HL-60 (cell line): ENCODE data around the gene HOXD12.

ENCODE experiments used
- DNase-seq, 2 experiments: peaks; one replicate each; pipeline ENCODE4 v3.0.0-alpha.2; 2010 to 2020; ENCODE audit warnings: low read depth in 1 of 2, low spot score in 1 of 2
- H3K27ac ChIP-seq: fragments of 250-450 bp; sonication (Bioruptor Pico); replicated peaks from 2 replicates; pipeline ENCODE4 v1.5.1; 2020; ENCODE audit warnings: mild to moderate bottlenecking, moderate library complexity
- H3K27me3 ChIP-seq: fragments of 250-450 bp; sonication (Bioruptor Pico); 2 replicates; pipeline ENCODE4 v1.5.1; 2021; ENCODE audit warnings: mild to moderate bottlenecking, moderate library complexity; ENCODE audit not compliant: insufficient read depth, poor library complexity, severe bottlenecking
- H3K4me3 ChIP-seq: replicated peaks from 2 replicates; pipeline ENCODE4 v1.5.1; 2011; ENCODE audit warnings: mild to moderate bottlenecking, control low read depth, low read length; ENCODE audit not compliant: insufficient read depth
- CTCF ChIP-seq: IDR thresholded peaks from one replicate; pipeline ENCODE4 v1.5.1; 2011; ENCODE audit warnings: low read length, control low read depth, inconsistent platforms; ENCODE audit not compliant: insufficient read depth
- GABPA ChIP-seq: IDR thresholded peaks from 2 replicates; pipeline ENCODE4 v1.6.1; 2012; ENCODE audit warnings: low read depth
- POLR2AphosphoS5 ChIP-seq: IDR thresholded peaks from 2 replicates; pipeline ENCODE4 v1.6.1; 2012; ENCODE audit warnings: low read depth
- SPI1 ChIP-seq: IDR thresholded peaks from 2 replicates; pipeline ENCODE4 v1.6.1; 2012; ENCODE audit warnings: low read depth, mild to moderate bottlenecking, borderline replicate concordance
- TF ChIP-seq, protein P1 (sequence below): IDR thresholded peaks from 2 replicates; pipeline ENCODE4 v1.6.1; 2012; ENCODE audit warnings: low read depth; ENCODE audit not compliant: insufficient replicate concordance

Gene HOXD12

GRCh38 chr2:176066645-176067588 lies 32.7 kb upstream of the HOXD12 start:
- Histone ChIP-seq H3K27ac (no peak overlapping the region), H3K4me3 (no peak overlapping the region), H3K27me3 (peaks cover 57% of the 10 kb centered on the region)
- no peak for DNase-seq
- TF ChIP-seq GABPA, result no peak
- no peak for TF ChIP-seq CTCF
- no peak for TF ChIP-seq SPI1
- TF ChIP-seq, protein P1, sequence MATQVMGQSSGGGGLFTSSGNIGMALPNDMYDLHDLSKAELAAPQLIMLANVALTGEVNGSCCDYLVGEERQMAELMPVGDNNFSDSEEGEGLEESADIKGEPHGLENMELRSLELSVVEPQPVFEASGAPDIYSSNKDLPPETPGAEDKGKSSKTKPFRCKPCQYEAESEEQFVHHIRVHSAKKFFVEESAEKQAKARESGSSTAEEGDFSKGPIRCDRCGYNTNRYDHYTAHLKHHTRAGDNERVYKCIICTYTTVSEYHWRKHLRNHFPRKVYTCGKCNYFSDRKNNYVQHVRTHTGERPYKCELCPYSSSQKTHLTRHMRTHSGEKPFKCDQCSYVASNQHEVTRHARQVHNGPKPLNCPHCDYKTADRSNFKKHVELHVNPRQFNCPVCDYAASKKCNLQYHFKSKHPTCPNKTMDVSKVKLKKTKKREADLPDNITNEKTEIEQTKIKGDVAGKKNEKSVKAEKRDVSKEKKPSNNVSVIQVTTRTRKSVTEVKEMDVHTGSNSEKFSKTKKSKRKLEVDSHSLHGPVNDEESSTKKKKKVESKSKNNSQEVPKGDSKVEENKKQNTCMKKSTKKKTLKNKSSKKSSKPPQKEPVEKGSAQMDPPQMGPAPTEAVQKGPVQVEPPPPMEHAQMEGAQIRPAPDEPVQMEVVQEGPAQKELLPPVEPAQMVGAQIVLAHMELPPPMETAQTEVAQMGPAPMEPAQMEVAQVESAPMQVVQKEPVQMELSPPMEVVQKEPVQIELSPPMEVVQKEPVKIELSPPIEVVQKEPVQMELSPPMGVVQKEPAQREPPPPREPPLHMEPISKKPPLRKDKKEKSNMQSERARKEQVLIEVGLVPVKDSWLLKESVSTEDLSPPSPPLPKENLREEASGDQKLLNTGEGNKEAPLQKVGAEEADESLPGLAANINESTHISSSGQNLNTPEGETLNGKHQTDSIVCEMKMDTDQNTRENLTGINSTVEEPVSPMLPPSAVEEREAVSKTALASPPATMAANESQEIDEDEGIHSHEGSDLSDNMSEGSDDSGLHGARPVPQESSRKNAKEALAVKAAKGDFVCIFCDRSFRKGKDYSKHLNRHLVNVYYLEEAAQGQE, result no peak

- H3K27me3 ChIP-seq, result peaks cover 64% of the 10 kb centered on the region
These were observed 31.8 kb upstream of the HOXD12 start for GRCh38 chr2:176067589-176068418.

More at GRCh38 chr2:176067589-176068418, 31.8 kb upstream of the HOXD12 start:
- TF ChIP-seq GABPA (no peak), POLR2AphosphoS5 (no peak), SPI1 (no peak), CTCF (no peak)
- TF ChIP-seq, protein P1, result no peak
- Histone ChIP-seq H3K4me3 (no peak overlapping the region), H3K27ac (no peak overlapping the region)
- DNase-seq, result no peak
